Neutrophil (primary cell): ENCODE results near the gene DOLPP1.

Experiments used
- H3K27ac ChIP-seq: fragments of 200-600 bp; sonication (generic); 2 replicates; pipeline ENCODE4 v1.5.1; 2016; ENCODE audit warnings: mild to moderate bottlenecking, moderate library complexity
- H3K27me3 ChIP-seq: fragments of 200-600 bp; sonication (generic); 2 replicates; pipeline ENCODE4 v1.6.0; 2016; ENCODE audit warnings: mild to moderate bottlenecking
- H3K36me3 ChIP-seq: fragments of 200-600 bp; sonication (generic); 2 replicates; pipeline ENCODE4 v1.5.1; 2017
- H3K4me1 ChIP-seq, 2 experiments: fragments of 200-600 bp in 1 of 2; sonication (generic) in 1 of 2; 1 replicate in 1 of 2; 2 replicates in 1 of 2; pipeline versions ENCODE4 v1.5.1 to v1.6.1; 2013 to 2016; ENCODE audit warnings: low read depth in 1 of 2, low read length in 1 of 2, mild to moderate bottlenecking in 1 of 2, moderate library complexity in 1 of 2; ENCODE audit not compliant: control insufficient read depth in 1 of 2, insufficient read depth in 1 of 2
- H3K4me3 ChIP-seq, 2 experiments: fragments of 200-600 bp in 1 of 2; sonication (generic) in 1 of 2; 1 replicate in 1 of 2; 2 replicates in 1 of 2; pipeline ENCODE4 v1.5.1; 2013 to 2016; ENCODE audit warnings: low read depth in 1 of 2, low read length in 1 of 2, mild to moderate bottlenecking in 1 of 2, moderate library complexity in 1 of 2
- H3K9me3 ChIP-seq: fragments of 200-600 bp; sonication (generic); 2 replicates; pipeline ENCODE4 v1.5.1; 2016
- TF ChIP-seq, protein P1 (sequence below): fragments of 200-600 bp; sonication (generic); IDR thresholded peaks from 2 replicates; pipeline ENCODE4 v1.5.1; 2016; ENCODE audit warnings: antibody characterized with exemption

DOLPP1 gene

DNA sequence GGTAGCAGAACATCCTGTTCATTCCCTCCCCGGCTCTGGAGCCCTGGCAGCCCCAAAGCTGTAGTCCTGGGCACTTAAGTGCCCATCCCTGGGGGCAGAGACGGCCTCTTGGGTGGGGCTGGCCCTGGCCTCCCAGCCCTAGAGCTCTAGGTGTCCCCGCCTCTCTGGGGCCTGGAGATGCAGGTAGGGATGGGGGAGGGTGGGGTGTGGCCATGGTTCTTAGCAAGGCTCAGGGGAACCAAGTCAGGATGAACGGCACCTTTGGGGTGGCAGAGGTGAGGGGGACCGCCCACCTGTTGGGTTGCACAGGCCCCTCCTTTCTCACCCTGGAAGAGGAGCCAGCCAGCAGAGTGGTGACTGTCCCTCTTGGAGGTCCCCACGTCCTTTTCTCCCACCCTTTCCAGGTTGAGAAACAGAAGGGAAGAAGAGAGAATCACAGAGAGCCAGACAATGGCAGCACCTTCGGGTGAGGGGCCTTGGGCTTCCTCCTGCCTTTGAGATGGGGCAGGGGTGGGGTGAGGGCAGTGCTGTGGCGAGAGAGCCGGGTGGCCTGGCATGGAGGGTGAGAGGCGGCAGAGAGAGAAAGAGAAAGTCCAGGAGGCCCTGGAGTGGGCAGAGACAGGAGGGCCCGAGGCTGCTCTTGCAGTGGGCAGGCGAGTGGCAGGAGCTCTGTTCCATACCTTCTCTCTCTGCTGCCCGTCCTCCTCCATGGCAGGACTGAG, 27.3 kb downstream of the DOLPP1 start:
- Histone ChIP-seq H3K27me3 (no peaks in the 10 kb centered on the region), H3K36me3 (peaks cover 5% of the 10 kb centered on the region), H3K27ac (no peak overlapping the region), H3K9me3 (no peaks in the 10 kb centered on the region), H3K4me1 (peaks cover 20 to 21% of the 10 kb centered on the region in 2 experiments), H3K4me3 (no peak overlapping the region)
- TF ChIP-seq, protein P1, sequence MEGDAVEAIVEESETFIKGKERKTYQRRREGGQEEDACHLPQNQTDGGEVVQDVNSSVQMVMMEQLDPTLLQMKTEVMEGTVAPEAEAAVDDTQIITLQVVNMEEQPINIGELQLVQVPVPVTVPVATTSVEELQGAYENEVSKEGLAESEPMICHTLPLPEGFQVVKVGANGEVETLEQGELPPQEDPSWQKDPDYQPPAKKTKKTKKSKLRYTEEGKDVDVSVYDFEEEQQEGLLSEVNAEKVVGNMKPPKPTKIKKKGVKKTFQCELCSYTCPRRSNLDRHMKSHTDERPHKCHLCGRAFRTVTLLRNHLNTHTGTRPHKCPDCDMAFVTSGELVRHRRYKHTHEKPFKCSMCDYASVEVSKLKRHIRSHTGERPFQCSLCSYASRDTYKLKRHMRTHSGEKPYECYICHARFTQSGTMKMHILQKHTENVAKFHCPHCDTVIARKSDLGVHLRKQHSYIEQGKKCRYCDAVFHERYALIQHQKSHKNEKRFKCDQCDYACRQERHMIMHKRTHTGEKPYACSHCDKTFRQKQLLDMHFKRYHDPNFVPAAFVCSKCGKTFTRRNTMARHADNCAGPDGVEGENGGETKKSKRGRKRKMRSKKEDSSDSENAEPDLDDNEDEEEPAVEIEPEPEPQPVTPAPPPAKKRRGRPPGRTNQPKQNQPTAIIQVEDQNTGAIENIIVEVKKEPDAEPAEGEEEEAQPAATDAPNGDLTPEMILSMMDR, result no peak

DNA sequence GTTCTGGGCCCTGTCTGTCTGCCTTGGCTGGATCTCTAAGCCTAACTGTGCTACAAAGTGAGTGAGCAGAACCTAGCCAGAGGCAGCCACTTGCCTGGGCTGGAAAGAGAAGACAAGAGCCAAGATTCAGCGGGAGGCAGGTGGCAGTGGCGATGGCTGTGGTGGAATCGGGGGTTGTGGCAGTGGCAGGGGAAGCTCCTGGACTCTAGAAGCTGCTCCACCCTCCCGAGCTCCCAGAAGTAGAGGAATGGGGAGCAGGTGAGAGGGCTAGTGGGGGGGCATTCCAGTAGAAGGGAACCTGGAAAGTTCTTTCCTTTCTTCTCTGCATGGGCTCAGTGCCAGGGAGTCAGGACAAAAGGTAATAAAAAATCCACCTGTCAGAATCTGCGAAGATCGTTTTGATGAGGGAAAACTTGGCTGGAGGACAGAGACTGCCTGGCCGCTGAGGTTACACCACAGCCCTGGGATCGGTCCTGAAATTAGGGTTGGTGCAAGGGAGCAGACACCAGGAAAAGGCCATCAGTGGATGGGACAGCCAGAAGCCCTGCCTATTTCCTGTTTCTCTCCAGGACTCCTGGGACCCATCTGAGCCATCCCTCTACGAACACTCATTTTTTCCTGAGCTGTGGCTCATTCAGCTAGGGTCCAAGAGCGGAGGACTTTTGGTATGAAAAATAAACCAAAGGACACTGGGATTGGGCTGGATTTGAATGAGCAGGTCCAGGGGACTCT, 28.1 kb downstream of the DOLPP1 start:
- Histone ChIP-seq H3K4me3 (no peak overlapping the region), H3K27me3 (no peaks in the 10 kb centered on the region), H3K4me1 (peaks cover 21 to 26% of the 10 kb centered on the region in 2 experiments), H3K9me3 (no peaks in the 10 kb centered on the region), H3K36me3 (peaks cover 5% of the 10 kb centered on the region), H3K27ac (no peak overlapping the region)
- TF ChIP-seq, protein P1, result no peak

DNA sequence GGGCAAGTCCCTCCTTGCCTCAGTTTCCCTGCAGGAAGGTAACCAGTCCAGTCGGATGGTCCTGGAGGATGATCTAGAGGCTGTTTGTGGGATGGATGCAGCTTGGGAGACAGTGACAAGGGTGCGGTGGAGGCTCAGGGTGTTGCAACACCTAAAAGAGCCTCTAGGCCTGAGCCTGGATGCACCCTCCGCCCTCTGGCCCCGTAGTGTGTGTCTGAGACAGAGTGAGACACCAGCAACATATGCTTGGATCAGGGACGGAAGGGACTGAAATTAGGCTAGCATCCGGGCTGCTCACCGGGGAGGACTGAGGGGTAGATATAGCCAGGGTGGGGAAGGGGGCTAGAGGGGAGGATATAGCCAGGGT, 28.6 kb downstream of the DOLPP1 start:
- H3K27me3 ChIP-seq, result no peaks in the 10 kb centered on the region
- peaks cover 5% of the 10 kb centered on the region for H3K36me3 ChIP-seq
- H3K27ac ChIP-seq, result no peak overlapping the region
- no peaks in the 10 kb centered on the region for H3K9me3 ChIP-seq
- peaks cover 21 to 26% of the 10 kb centered on the region in 2 experiments for H3K4me1 ChIP-seq
- no peak overlapping the region for H3K4me3 ChIP-seq
- TF ChIP-seq, protein P1, result no peak

DNA sequence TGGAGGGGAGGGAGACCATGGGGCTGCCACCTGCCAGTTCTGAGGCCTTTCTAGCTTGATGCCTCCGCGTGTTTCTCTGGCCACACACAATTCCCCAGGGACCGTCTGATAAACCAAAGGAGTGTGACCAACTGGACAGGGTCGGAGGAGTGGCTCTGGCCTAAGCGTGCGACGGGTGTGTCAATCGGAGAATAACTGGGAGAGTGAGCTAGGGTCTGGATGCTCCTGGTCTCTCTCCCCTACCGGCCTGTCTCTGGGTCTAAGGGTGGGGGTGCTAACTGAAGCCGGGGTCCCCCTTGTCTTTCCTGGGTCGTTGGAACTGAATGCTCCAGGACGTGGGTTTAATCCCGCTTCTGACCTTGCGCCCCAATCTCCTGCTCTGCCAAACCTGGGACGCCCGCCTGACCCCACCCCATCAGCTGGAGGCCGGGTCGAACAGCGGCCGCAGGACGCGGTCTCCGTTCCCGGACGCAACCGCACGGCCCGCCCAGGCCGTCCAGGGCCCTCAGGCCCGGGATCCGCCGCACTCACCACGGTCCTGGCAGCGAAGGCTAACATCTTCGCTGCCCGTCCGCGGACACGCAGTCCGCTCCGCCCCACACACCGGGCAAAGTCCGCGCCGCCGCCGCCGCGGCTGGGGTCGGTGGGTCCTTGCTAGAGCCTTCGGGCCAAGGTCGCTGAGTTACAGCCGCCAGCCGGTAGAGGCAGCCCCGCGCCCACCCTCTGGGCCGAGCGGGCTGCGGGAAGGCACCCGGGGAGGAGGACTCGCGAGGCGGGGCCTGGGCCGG, 29.2 kb downstream of the DOLPP1 start:
- peaks cover 21 to 26% of the 10 kb centered on the region in 2 experiments for H3K4me1 ChIP-seq
- H3K9me3 ChIP-seq, result no peaks in the 10 kb centered on the region
- peaks cover 5% of the 10 kb centered on the region for H3K36me3 ChIP-seq
- peak overlapping the region; percentile 95 to 99 for H3K4me3 ChIP-seq
- TF ChIP-seq, protein P1, result no peak
- no peaks in the 10 kb centered on the region for H3K27me3 ChIP-seq
- H3K27ac ChIP-seq, result peak overlapping the region; percentile 91

DNA sequence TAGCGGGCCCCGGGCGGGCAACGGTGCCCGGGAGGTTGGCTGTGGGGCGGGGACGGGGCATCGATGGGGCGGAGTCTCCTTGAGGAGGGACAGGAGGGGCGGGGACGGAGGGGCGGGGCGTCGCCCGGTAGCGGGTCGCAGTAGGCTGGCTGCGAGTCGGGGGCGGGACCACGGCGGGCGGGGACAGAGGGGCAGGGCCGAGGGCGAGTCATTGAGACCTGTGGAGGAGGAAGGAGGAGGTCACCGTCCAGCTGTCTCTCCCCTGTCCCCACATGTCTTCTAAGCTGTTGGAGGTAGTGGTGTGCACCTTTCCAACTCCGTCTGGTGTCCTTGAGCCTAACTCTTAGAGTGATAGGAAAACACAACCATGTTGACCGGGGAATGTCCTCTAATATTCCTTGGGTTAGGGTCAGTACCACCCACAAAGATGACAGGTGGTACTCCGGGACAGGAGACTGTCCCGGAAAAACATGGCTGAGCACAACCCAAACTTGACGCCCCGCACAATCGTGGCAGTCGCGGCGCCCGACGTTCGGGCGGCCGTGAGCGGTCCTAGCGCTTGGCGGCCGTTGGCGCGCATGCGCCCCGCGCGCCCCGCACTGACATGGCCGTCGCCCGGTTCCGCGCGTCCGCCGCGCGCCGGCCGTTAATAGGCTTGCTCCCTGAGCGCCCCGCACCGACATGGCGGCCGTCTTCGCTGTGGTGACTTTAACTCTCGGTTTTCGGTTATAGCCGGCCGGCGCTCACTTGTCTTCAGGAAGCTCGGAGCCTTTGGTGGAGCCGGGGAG, 30.0 kb downstream of the DOLPP1 start, which contains the start of the genes CRAT and PTPA:
TSS of gene CRAT (minus strand) at position 54 of the 788 bp plus-strand sequence. CDS start 284 bp downstream, outside the sequence.
TSS of gene PTPA (plus strand) at position 676 of the 788 bp plus-strand sequence. CDS start 186 bp downstream, outside the sequence.
- peak within 1 kb of the TSS; percentile 91 for H3K27ac ChIP-seq
- peaks cover 21 to 26% of the 10 kb centered on the region in 2 experiments for H3K4me1 ChIP-seq
- no peaks in the 10 kb centered on the region for H3K27me3 ChIP-seq
- peaks cover 5% of the 10 kb centered on the region for H3K36me3 ChIP-seq
- peak within 1 kb of the TSS; percentile 95 to 99 for H3K4me3 ChIP-seq
- H3K9me3 ChIP-seq, result no peaks in the 10 kb centered on the region
- TF ChIP-seq, protein P1, result peak; percentile 42
